ENCODE results near the gene HASPIN.
A peak's percentile ranks its signal among the peaks of the same experiment; 100 is the strongest.

HASPIN gene

DNA sequence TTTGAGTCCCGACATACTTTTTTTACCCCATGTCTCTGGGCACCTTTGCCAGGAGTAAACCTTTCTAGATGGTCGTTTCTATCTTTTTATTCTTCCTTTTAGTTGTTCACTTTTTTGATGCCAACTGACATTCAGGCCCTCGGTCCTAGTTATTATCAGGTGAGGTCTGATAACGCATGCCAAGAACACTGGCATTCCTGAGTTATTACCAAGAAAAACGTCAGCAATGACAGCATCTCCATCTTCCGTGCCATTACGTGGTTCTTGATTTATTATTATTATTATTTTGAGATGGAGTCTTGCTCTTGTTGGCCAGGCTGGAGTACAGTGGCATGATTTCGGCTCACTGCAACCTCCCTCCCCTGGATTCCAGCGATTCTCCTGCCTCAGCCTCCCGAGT, 21.4 kb downstream of the HASPIN start:
- no peak for DNase-seq (ENCODE audit: low read depth)
- TF ChIP-seq, protein P1, sequence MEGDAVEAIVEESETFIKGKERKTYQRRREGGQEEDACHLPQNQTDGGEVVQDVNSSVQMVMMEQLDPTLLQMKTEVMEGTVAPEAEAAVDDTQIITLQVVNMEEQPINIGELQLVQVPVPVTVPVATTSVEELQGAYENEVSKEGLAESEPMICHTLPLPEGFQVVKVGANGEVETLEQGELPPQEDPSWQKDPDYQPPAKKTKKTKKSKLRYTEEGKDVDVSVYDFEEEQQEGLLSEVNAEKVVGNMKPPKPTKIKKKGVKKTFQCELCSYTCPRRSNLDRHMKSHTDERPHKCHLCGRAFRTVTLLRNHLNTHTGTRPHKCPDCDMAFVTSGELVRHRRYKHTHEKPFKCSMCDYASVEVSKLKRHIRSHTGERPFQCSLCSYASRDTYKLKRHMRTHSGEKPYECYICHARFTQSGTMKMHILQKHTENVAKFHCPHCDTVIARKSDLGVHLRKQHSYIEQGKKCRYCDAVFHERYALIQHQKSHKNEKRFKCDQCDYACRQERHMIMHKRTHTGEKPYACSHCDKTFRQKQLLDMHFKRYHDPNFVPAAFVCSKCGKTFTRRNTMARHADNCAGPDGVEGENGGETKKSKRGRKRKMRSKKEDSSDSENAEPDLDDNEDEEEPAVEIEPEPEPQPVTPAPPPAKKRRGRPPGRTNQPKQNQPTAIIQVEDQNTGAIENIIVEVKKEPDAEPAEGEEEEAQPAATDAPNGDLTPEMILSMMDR (IDR thresholded peaks at IDR 0.05; ENCODE audit: insufficient read depth, low read depth, low read length, missing control alignments) = no peak
- no peak overlapping the region for H3K4me3 ChIP-seq (ENCODE audit: low read depth, low read length)

DNA sequence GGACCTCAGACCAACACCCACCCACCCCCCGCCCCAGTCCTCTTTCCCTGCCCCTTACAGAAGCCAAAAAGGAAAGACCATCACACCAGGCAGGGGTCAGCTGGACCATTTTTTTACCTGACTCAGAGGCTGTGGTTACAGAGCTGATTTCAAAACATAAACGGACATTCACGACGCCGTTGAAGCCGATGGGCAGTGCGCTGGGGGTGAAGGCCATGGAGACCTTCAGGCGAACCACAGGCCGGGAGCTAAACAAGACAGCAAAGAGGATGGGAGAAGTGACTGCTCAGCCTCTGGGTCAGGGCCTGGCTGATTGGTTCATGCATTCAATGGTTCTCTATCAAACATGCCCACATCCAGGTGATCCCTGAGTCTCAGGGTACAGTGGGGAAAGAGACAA, 24.1 kb downstream of the HASPIN start:
- DNase-seq (ENCODE audit: low read depth) = no peak
- TF ChIP-seq, protein P1 (IDR thresholded peaks at IDR 0.05; ENCODE audit: insufficient read depth, low read depth, low read length, missing control alignments) = no peak
- no peak overlapping the region for H3K4me3 ChIP-seq (ENCODE audit: low read depth, low read length)

DNA sequence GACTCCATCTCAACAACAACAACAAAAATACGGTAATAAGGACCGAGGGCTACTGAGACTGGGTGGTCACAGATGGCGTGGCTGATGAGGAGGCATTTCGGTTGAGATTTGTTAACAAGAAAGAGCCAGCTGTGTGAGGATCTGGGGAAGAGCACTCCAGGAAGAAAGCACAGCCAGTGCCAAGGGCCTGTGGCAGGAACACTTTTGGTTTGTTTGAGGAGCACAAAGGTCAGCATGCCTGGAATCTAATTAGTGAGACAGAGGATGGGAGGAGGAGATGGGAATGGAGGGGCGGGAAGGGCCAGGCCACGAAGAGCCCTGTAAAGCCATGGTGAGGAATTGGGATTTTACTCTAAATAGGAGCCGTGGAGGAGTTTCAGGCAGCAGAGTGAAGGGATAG, 24.9 kb downstream of the HASPIN start:
- TF ChIP-seq, protein P1 (IDR thresholded peaks at IDR 0.05; ENCODE audit: insufficient read depth, low read depth, low read length, missing control alignments) = no peak
- H3K4me3 ChIP-seq (ENCODE audit: low read depth, low read length) = no peak overlapping the region
- DNase-seq (ENCODE audit: low read depth) = no peak

DNA sequence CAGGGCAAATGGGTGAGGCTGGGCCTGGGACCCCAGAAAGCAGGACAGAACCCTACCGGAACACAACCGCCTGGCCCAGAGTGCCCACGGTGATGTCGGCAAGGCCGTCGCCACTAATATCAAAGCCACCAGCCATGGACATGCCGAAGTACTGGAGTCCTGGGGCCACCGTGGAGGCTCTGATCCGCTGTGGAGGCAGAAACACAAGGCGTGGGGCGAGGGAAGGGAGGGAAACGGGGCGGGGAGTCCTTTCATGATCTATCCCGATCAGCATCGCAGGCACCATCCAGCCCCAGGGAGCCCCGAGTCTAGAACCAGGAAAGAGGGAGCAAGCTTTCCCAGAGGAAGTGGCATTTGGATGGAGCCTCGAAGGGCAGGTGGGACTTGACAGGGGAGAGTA, 26.6 kb downstream of the HASPIN start:
- no peak overlapping the region for H3K4me3 ChIP-seq (ENCODE audit: low read depth, low read length)
- TF ChIP-seq, protein P1 (IDR thresholded peaks at IDR 0.05; ENCODE audit: insufficient read depth, low read depth, low read length, missing control alignments) = no peak
- no peak for DNase-seq (ENCODE audit: low read depth)

DNA sequence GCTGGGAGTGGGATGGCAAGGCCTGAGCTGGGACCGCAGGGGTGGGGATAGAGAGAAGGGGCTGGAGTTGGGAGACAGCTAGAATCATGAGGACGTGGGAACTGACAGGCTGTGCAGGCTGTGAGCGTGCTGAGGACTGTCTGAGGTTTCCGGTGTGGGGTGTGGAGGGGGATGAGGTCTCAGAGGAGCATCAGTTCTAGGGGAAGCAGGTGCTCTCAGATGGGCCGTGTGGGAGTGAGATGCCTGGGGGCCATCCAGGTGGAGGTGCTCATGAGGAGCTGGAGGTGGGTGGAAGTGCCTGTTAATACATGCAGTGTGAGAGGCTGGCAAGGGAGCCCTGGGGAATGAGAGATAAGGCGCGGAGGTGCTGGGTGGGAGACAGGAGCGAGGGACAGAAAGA, 27.2 kb downstream of the HASPIN start:
- TF ChIP-seq, protein P1 (IDR thresholded peaks at IDR 0.05; ENCODE audit: insufficient read depth, low read depth, low read length, missing control alignments) = no peak
- DNase-seq (ENCODE audit: low read depth) = peak; percentile 83
- no peak overlapping the region for H3K4me3 ChIP-seq (ENCODE audit: low read depth, low read length)

DNA sequence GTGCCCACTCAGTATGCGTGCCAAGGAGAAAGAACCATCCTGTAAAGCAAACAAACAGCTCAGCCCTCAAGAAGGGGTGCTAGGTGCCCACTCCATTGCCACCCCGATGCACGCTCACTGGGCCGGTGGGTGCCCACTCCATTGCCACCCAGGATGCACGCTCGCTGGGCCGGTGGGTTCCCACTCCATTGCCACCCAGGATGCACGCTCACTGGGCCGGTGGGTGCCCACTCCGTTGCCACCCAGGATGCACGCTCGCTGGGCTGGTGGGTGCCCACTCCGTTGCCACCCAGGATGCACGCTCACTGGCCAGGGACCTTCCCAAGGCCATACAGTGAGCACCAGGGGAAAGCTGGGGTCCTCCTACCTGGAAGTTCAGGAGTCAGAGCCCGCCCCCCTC, 28.1 kb downstream of the HASPIN start:
- no peak overlapping the region for H3K4me3 ChIP-seq (ENCODE audit: low read depth, low read length)
- TF ChIP-seq, protein P1 (IDR thresholded peaks at IDR 0.05; ENCODE audit: insufficient read depth, low read depth, low read length, missing control alignments) = no peak
- DNase-seq (ENCODE audit: low read depth) = no peak

DNA sequence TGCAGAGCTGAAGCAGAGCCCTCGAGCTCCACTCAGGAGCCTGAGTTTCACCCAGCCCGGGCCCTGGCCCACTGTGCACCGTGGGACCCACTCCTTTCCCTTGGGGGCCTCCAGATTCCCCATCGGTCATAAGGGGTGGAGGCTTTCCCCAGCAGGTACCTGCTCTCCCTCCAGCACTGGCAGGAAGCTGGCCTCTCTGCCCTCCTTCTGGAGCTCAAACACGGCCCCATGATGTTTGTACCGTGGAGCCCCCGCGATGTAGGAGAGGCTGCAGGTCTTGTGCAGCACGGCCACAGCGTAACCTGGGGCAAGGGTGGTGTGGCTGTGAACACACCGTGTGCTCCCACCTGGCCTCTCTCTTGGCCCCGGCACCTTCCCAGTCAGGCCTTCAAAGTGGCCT, 29.9 kb downstream of the HASPIN start:
- TF ChIP-seq, protein P1 (IDR thresholded peaks at IDR 0.05; ENCODE audit: insufficient read depth, low read depth, low read length, missing control alignments) = no peak
- no peak overlapping the region for H3K4me3 ChIP-seq (ENCODE audit: low read depth, low read length)
- no peak for DNase-seq (ENCODE audit: low read depth)
